NCI-H526 (cell line): ENCODE results near the gene OR6K6.

Source experiments
- DNase-seq, 2 experiments: peaks; one replicate each; lab custom pipeline; 2025; lab: John Stamatoyannopoulos, UW

The OR6K6 gene

DNA sequence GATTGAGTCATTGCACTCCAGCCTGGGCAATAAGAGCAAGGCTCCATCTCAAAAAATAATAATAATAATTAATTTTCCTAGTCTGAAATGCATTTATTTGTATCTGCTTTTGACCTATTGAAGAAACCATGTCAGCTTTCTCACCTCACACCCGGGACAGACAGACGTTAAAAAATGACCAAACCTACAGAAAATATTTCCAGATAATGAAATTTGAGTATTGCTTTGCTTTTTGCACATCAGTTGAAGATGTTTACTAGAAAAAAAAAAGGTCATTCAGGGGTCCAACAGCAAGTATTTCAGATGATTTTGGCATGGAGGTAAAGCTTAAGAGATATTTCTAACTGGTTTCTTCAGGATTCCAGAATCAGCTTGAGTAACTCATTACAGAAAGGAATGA lies at the start of gene OR6K6:
OR6K6 (plus strand) TSS at position 301 of the 400 bp plus-strand sequence. CDS start 168 bp downstream, outside the sequence.
- no peak for DNase-seq

GRCh38 chr1:158706096-158706495 lies 48.4 kb upstream of the OR6K6 start:
- no peak for DNase-seq

GRCh38 chr1:158711098-158711497 lies 43.4 kb upstream of the OR6K6 start:
- DNase-seq: no peak

- no peak for DNase-seq
These were observed 39.8 kb upstream of the OR6K6 start for GRCh38 chr1:158714754-158715153.

- DNase-seq: no peak
These were observed 38.2 kb upstream of the OR6K6 start for GRCh38 chr1:158716335-158716734.

- DNase-seq: no peak
These were observed 37.2 kb upstream of the OR6K6 start for GRCh38 chr1:158717344-158717743.

GRCh38 chr1:158719664-158720063 lies 34.9 kb upstream of the OR6K6 start:
- no peak for DNase-seq

DNA sequence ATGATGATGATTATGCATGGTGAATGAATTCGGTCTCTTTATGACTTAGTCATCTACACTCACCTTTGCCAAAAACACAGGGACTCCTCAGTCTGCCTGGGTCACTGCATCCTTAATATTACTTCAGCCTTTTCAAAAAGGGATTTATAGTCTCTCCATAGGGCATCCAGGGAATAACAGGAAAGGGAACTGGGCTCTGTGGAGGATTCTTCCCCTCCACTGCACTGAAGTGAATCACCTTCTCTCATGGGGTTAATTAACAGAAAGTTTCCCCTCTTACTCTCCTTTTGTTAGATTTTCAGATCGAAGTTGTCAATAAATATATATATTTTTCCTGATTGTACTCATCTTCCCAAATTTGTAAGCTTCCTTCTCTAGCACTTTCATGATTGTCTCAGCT lies 33.9 kb upstream of the OR6K6 start, which contains the start of gene OR6K3:
OR6K3 (minus strand) TSS at position 101 of the 400 bp plus-strand sequence. CDS start 2,605 bp downstream, outside the sequence.
- DNase-seq: no peak

DNA sequence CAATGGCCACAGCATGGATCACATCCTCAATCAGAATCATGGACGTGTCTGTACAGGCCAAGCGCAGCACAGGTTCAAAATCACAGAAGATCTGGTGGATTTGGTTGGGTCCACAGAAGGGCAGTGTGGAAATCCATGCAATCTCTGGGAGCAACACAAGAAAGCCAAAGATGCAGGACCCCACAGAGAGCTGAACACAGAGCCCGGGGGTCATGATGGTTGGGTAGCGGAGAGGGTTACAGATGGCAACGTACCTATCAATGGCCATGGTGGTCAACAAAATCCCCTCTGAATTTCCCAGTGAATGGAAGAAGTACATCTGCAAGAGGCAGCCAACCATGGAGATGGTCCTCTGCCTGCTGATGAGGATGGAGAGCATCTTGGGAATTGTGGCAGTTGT lies 30.1 kb upstream of the OR6K6 start:
- no peak for DNase-seq

DNA sequence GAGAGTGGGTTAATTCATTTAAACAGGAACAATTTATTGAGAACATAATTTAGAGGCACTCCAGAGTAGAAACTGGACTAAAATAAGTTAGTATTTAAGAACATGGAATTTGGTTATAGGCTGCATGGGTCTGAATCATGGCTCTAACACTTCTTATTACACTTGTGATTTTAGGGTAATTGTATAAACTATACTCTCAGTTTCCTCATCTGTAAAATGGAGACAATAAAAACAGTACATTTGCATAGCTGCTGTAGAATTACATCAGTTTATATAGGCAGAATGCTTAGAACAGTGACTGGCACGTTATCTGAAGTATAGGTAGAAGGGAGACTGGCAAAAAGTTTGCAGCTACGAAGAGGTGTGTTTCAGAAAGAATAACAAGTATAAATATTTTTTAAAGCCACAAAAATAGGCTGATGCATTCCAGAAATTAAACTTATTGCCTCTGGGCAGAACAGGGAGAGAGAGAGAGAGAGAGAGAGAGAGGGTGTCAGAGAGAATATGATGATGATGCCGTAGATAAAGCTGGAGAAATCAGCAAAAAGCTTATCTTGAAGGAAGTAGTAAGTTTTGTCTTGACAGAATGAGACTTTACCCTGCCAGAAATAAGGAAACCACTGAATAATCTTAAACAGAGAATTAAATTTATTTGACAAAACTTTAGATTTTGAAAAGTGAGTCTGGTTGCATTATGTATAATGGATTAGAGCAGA lies 25.9 kb upstream of the OR6K6 start:
- DNase-seq: no peak

DNA sequence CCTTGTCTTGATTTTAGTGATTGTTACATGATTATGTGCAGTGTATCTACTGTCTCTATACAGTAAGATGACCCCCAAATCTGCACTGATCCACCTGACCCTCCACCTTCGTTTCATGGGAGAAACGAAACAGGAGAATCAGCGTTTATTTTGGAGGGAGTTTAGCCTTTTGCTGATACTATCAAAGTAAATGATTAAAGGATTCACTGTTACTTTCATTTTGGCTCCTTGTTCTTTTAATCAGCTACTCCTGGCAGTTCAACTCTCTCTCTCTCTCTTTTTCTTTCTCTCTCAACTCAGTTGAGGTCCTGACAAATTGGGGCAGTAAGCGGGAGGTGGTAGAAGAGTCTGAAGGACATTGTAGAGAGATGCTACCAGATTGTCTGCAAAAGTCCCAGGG lies 24.1 kb upstream of the OR6K6 start:
- DNase-seq: no peak

- DNase-seq: no peak
These were observed 22.8 kb upstream of the OR6K6 start for GRCh38 chr1:158731707-158732106.

- no peak for DNase-seq
These were observed 22.0 kb upstream of the OR6K6 start for GRCh38 chr1:158732524-158732923.

DNA sequence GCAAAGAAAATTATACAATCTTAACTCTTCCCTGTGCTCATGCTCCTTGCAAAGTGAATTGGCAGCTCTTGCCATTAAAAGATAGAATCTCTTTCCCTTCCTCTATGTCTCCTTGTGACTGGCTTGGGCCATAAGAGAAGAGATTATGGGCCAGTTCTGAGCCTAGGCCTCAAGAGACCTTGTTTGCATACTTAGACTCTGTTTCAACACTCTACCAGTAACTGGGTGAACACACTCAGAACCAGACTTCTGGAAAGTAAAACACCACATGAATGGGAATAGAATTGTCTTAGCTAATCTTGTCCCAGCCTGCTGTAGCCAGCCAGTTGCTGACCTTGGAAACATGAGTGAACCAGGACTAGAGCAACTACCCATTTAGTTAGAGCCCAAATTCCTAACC lies 18.7 kb upstream of the OR6K6 start:
- no peak for DNase-seq

DNA sequence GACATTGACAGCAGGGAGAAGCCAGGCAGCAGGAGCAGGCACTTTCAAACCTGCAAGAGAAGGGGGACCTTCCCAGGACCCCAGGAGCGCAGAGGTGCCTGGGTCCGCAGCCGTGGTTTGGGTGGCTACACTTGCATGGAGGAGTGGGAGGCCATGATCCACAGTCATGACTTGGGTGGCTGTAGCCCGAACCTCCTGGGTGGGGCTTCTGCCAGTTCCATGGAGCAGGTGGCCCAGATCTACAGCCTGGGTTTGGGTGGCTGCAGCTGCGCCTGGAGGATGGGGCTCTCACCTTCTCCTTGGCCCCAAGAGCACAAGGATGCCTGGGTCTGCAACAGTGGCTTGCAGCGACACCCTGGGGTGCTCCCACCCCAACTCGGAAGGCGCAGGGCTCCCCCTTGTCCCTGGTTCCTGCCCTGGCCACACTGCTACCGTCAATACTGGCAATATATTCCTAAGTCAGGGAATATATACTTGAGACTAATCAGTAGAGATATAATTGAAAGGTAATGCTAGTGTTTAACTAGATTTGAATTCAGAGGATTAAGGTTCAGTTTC lies 2.3 kb upstream of the OR6K6 start:
- DNase-seq: no peak

- DNase-seq: no peak
These were observed 17.7 kb downstream of the OR6K6 start, which contains the start of gene OR6N1 for GRCh38 chr1:158771950-158772866. Gene OR6N1 (minus strand): TSS chr1:158772195. CDS start chr1:158766682, 5,513 bp downstream.

- DNase-seq: no peak
These were observed 26.6 kb downstream of the OR6K6 start, which contains the start of gene OR6N2 for GRCh38 chr1:158781104-158781503. Gene OR6N2 (minus strand): TSS chr1:158781204. CDS start chr1:158777635, 3,569 bp downstream.

- peak in 1 of 2 experiments; percentile 47 for DNase-seq
These were observed 39.1 kb downstream of the OR6K6 start for GRCh38 chr1:158793604-158794003.

GRCh38 chr1:158794247-158794646 lies 39.7 kb downstream of the OR6K6 start:
- DNase-seq: no peak

- DNase-seq: no peak
These were observed 44.0 kb downstream of the OR6K6 start for GRCh38 chr1:158798531-158798930.

- DNase-seq: no peak
These were observed 45.2 kb downstream of the OR6K6 start for GRCh38 chr1:158799689-158800088.

GRCh38 chr1:158800526-158800925 lies 46.0 kb downstream of the OR6K6 start:
- no peak for DNase-seq
